Fibroblast of lung (primary cell): ENCODE data around the gene FBXO34.

Source experiments
- EZH2 ChIP-seq: IDR thresholded peaks from 2 replicates; pipeline ENCODE4 v1.5.1; 2012; ENCODE audit warnings: low read length, control low read depth, mild to moderate bottlenecking; ENCODE audit errors: missing control alignments
- TF ChIP-seq, protein P1 (sequence below), 2 donors: IDR thresholded peaks in 1 of 2; conservative IDR thresholded peaks in 1 of 2; 1 replicate in 1 of 2; 2 replicates in 1 of 2; pipeline ENCODE4 v1.5.1; 2011 to 2012; ENCODE audit warnings: low read length in 2 of 2, control low read depth in 1 of 2, inconsistent platforms in 1 of 2, low read depth in 1 of 2, mild to moderate bottlenecking in 1 of 2

DNA sequence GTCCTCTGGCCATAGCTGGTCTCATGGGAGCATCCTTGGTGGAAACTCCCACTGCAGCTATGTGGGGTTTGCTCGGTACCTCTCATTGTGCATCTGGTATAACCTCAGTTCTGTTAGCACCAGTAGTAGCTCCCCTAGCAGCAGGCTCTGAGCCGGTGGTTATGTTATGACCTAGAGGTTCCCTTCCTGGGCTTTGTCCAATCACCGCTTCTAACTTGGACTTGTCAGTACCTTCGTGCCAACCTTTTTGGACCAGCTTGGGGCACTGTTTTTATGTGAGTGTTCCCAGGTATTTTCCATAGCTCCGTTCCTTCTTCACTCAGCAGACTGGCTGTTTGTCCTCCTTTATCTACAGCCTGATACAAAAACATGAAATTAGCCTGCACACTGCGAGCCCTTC lies 84.7 kb downstream of the FBXO34 start:
- TF ChIP-seq, protein P1, sequence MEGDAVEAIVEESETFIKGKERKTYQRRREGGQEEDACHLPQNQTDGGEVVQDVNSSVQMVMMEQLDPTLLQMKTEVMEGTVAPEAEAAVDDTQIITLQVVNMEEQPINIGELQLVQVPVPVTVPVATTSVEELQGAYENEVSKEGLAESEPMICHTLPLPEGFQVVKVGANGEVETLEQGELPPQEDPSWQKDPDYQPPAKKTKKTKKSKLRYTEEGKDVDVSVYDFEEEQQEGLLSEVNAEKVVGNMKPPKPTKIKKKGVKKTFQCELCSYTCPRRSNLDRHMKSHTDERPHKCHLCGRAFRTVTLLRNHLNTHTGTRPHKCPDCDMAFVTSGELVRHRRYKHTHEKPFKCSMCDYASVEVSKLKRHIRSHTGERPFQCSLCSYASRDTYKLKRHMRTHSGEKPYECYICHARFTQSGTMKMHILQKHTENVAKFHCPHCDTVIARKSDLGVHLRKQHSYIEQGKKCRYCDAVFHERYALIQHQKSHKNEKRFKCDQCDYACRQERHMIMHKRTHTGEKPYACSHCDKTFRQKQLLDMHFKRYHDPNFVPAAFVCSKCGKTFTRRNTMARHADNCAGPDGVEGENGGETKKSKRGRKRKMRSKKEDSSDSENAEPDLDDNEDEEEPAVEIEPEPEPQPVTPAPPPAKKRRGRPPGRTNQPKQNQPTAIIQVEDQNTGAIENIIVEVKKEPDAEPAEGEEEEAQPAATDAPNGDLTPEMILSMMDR (conservative IDR thresholded peaks at IDR 0.05 in 1 of 2, IDR thresholded peaks at IDR 0.05 in 1 of 2; ENCODE audit: low read depth in 1 of 2, low read length in 2 of 2) = no peak
- TF ChIP-seq EZH2 = no peak
